Transverse colon (tissue), 3 donors: Measurements from ENCODE around the gene COL23A1.

ENCODE experiments used
- CTCF ChIP-seq, 5 experiments: fragments of 200-600 bp in 3 of 5; fragments of 450-650 bp in 2 of 5; sonication (generic) in 3 of 5; IDR thresholded peaks; 1 replicate in 2 of 5; 2 replicates in 3 of 5; pipeline ENCODE4 v1.5.1; 2016 to 2017; ENCODE audit warnings: antibody characterized with exemption in 5 of 5, inconsistent platforms in 3 of 5, mild to moderate bottlenecking in 2 of 5, moderate library complexity in 1 of 5
- EP300 ChIP-seq: sonication (generic); formaldehyde crosslinking; IDR thresholded peaks from one replicate; pipeline ENCODE4 v1.6.1; 2017; ENCODE audit warnings: antibody characterized with exemption, low read depth

GRCh38 chr5:178319541-178320041 is 270.6 kb downstream of the COL23A1 start:
- no peak for TF ChIP-seq CTCF (IDR thresholded peaks at IDR 0.05)
- no peak for TF ChIP-seq EP300
